CD14-positive monocyte (primary cell): ENCODE measurements around the gene NXPH3. TPM values are rescaled to one million over a fixed set of nuclear protein-coding genes. Genes with fewer than 3 reads are reported as not detected.

ENCODE experiments used
- DNase-seq, 3 donors: peaks; one replicate each; pipeline ENCODE4 v3.0.0-alpha.2; 2011 to 2022
- H2AFZ ChIP-seq: 2 replicates; pipeline ENCODE4 v1.6.0; 2012; ENCODE audit warnings: mild to moderate bottlenecking, low read depth, low read length, inconsistent platforms; ENCODE audit not compliant: insufficient read depth, poor library complexity, severe bottlenecking
- H3K27ac ChIP-seq, 2 donors: 1 replicate in 1 of 2; 2 replicates in 1 of 2; pipeline ENCODE4 v1.5.1; 2012 to 2013; ENCODE audit warnings: low read length in 2 of 2, control low read depth in 1 of 2, inconsistent platforms in 1 of 2, low read depth in 1 of 2, mild to moderate bottlenecking in 1 of 2
- H3K27me3 ChIP-seq, 2 donors: one replicate each; pipeline versions ENCODE4 v1.6.0 to v1.6.1; 2011 to 2013; ENCODE audit warnings: low read length in 2 of 2; ENCODE audit not compliant: control insufficient read depth in 2 of 2, insufficient read depth in 2 of 2
- H3K36me3 ChIP-seq, 2 donors: replicated peaks in 1 of 2; 1 replicate in 1 of 2; 2 replicates in 1 of 2; pipeline versions ENCODE4 v1.5.1 to v1.6.1; 2012 to 2013; ENCODE audit warnings: low read length in 2 of 2, control low read depth in 1 of 2, inconsistent platforms in 1 of 2, mild to moderate bottlenecking in 1 of 2; ENCODE audit not compliant: insufficient read depth in 2 of 2, control insufficient read depth in 1 of 2
- H3K4me1 ChIP-seq, 2 donors: 1 replicate in 1 of 2; 2 replicates in 1 of 2; pipeline versions ENCODE4 v1.5.1 to v1.6.1; 2012 to 2013; ENCODE audit warnings: low read length in 2 of 2, control low read depth in 1 of 2, inconsistent platforms in 1 of 2, mild to moderate bottlenecking in 1 of 2, moderate library complexity in 1 of 2; ENCODE audit not compliant: insufficient read depth in 2 of 2, control insufficient read depth in 1 of 2
- H3K4me2 ChIP-seq: replicated peaks from 2 replicates; pipeline ENCODE3; 2012; ENCODE audit warnings: low read length, moderate library complexity, mild to moderate bottlenecking; ENCODE audit not compliant: poor library complexity, severe bottlenecking; ENCODE audit errors: extremely low read depth
- H3K4me3 ChIP-seq, 3 experiments: fragments of 200-600 bp in 1 of 3; sonication (generic) in 1 of 3; replicated peaks in 1 of 3; 1 replicate in 2 of 3; 2 replicates in 1 of 3; pipeline ENCODE4 v1.5.1; 2011 to 2013; ENCODE audit warnings: low read length in 3 of 3, mild to moderate bottlenecking in 3 of 3, control low read depth in 2 of 3, low read depth in 2 of 3, inconsistent platforms in 1 of 3, moderate library complexity in 1 of 3
- H3K79me2 ChIP-seq: 2 replicates; pipeline ENCODE4 v1.6.0; 2012; ENCODE audit warnings: mild to moderate bottlenecking, control low read depth, inconsistent platforms, low read length, moderate library complexity; ENCODE audit not compliant: insufficient read depth
- H3K9ac ChIP-seq: 2 replicates; pipeline ENCODE4 v1.6.0; 2017; ENCODE audit warnings: low read length, mild to moderate bottlenecking; ENCODE audit not compliant: insufficient read depth, poor library complexity, severe bottlenecking
- H3K9me3 ChIP-seq, 2 donors: replicated peaks in 1 of 2; 1 replicate in 1 of 2; 2 replicates in 1 of 2; pipeline versions ENCODE4 v1.5.1 to v1.6.1; 2012 to 2013; ENCODE audit warnings: low read length in 2 of 2, control low read depth in 1 of 2; ENCODE audit not compliant: control insufficient read depth in 1 of 2, insufficient read depth in 1 of 2
- H4K20me1 ChIP-seq: 2 replicates; pipeline ENCODE4 v1.6.0; 2012; ENCODE audit warnings: mild to moderate bottlenecking, low read length, control low read depth, moderate library complexity; ENCODE audit not compliant: insufficient read depth
- H3K27ac Mint-ChIP-seq, 7 donors: one replicate each; pipeline ENCODE4 v1.8.0; 2020; ENCODE audit warnings: mild to moderate bottlenecking in 7 of 7, mixed read lengths in 7 of 7, moderate library complexity in 6 of 7, inconsistent platforms in 2 of 7
- H3K27me3 Mint-ChIP-seq, 3 donors: one replicate each; pipeline ENCODE4 v1.8.0; 2021 to 2022; ENCODE audit warnings: low read depth in 3 of 3, mild to moderate bottlenecking in 3 of 3, mixed read lengths in 3 of 3, moderate library complexity in 3 of 3, inconsistent platforms in 1 of 3
- H3K36me3 Mint-ChIP-seq, 2 donors: one replicate each; pipeline ENCODE4 v1.8.0; 2020; ENCODE audit warnings: mixed read lengths in 2 of 2, inconsistent platforms in 1 of 2, mild to moderate bottlenecking in 1 of 2
- H3K4me1 Mint-ChIP-seq: one replicate; pipeline ENCODE4 v1.8.0; 2020; ENCODE audit warnings: mild to moderate bottlenecking, mixed read lengths
- H3K4me3 Mint-ChIP-seq, 2 donors: one replicate each; pipeline ENCODE4 v1.8.0; 2020; ENCODE audit warnings: mild to moderate bottlenecking in 2 of 2, mixed read lengths in 2 of 2, moderate library complexity in 1 of 2
- H3K9me3 Mint-ChIP-seq, 7 donors: one replicate each; pipeline ENCODE4 v1.8.0; 2020 to 2022; ENCODE audit warnings: mixed read lengths in 7 of 7, mild to moderate bottlenecking in 6 of 7, moderate library complexity in 6 of 7, inconsistent platforms in 2 of 7
- WGBS: methylation state at CpG from one replicate; pipeline ENCODE4 v1.1.5; 2013; ENCODE audit warnings: missing lambda C conversion rate; ENCODE audit not compliant: insufficient coverage; 5-methylcytosine and 5-hydroxymethylcytosine counted together
- intact Hi-C, 2 donors: fragments of 100-400 bp; cut with micrococcal nuclease; formaldehyde crosslinking; loops; one replicate each; pipeline versions ENCODE4 v1.15.0 to v1.15.1; 2023
- polyA plus RNA-seq, 3 donors: library from polyadenylated mRNA; depleted of rRNA in 1 of 3; unstranded in 2 of 3; stranded (reverse) in 1 of 3; fragments of 300-500 nt in 2 of 3; fragments of >200 nt in 1 of 3; fragmentation: Illumina TruSeq in 2 of 3; gene quantifications; 1 replicate in 2 of 3; 2 replicates in 1 of 3; pipeline ENCODE4 v1.2.3, GENCODE V29; 2012 to 2021
- TF ChIP-seq, protein P1 (sequence below): fragments of 200-600 bp; IDR thresholded peaks from one replicate; pipeline ENCODE4 v1.8.0; 2022; ENCODE audit warnings: antibody characterized with exemption, mild to moderate bottlenecking

Gene NXPH3
- polyA plus RNA-seq, 3 donors = not detected

DNA sequence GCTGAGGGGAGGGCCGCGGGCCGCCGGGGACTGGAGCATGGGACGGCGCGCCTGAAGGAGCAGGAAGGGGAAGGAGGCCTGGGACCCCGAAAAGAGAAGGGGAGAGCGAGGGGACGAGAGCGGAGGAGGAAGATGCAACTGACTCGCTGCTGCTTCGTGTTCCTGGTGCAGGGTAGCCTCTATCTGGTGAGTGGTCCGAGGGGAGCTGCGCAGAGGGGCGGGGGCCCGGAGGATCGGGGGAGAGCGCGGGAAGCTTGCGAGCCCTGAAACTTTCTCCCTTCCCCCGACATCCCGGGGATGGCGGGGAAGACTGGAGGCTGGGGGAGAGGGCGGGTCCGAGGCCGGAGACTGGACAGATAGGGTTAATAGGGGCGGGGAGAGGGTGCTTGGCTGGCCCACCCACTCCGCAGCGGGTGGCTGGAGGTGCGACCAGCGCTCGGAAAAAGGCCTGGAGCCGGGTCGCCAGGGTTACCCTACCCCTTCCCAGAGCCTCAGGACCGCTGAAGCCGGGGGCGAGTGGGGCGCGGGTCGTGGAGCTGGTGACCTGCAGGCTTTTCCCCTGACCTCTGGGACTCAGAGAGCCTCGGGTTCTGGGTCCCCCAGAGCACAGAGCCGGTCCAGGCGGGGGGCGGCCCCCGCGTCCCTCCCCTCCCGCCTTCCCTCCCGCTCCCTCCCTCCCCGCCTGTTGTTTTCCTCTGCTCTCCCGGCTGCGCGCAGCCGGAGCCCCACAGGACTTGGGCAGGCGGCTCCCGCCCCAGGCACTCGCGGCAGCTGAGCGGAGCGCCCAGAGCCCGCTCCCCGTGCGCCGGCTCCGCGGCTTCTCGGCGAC is 631 bp downstream of the NXPH3 start:
- WGBS = under 1% methylated on average over 49 of the region's 68 CpGs
- intact Hi-C loops = loop anchor here in 1 of 2 donors (10.0 kb wide), 2 partner anchors 278 to 418 kb away; partner anchors contain the start of gene DLX3
- Mint-ChIP-seq H3K27me3 (peaks cover 58 to 77% (median 63%) of the 10 kb centered on the region in 3 donors), H3K36me3 (no peaks in the 10 kb centered on the region), H3K4me1 (peaks cover 11% of the 10 kb centered on the region), H3K27ac (no peak overlapping the region), H3K4me3 (peak overlapping the region; percentile 63 to 89), H3K9me3 (peaks cover 1 to 15% (median 7%) of the 10 kb centered on the region in 7 donors)
- H4K20me1 ChIP-seq = no peaks in the 10 kb centered on the region
- H2AFZ ChIP-seq = peak overlapping the region; percentile 29
- H3K4me1 ChIP-seq = peaks cover 10 to 19% of the 10 kb centered on the region in 2 donors
- H3K9ac ChIP-seq = peak overlapping the region; percentile 4
- no peaks in the 10 kb centered on the region for H3K36me3 ChIP-seq
- no peaks in the 10 kb centered on the region for H3K9me3 ChIP-seq
- TF ChIP-seq, protein P1, sequence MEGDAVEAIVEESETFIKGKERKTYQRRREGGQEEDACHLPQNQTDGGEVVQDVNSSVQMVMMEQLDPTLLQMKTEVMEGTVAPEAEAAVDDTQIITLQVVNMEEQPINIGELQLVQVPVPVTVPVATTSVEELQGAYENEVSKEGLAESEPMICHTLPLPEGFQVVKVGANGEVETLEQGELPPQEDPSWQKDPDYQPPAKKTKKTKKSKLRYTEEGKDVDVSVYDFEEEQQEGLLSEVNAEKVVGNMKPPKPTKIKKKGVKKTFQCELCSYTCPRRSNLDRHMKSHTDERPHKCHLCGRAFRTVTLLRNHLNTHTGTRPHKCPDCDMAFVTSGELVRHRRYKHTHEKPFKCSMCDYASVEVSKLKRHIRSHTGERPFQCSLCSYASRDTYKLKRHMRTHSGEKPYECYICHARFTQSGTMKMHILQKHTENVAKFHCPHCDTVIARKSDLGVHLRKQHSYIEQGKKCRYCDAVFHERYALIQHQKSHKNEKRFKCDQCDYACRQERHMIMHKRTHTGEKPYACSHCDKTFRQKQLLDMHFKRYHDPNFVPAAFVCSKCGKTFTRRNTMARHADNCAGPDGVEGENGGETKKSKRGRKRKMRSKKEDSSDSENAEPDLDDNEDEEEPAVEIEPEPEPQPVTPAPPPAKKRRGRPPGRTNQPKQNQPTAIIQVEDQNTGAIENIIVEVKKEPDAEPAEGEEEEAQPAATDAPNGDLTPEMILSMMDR = no peak
- H3K4me3 ChIP-seq = peak overlapping the region in 1 of 3 experiments; percentile 68
- no peak overlapping the region for H3K27ac ChIP-seq
- DNase-seq = no peak
- peaks cover 16 to 66% of the 10 kb centered on the region in 2 donors for H3K27me3 ChIP-seq
- H3K79me2 ChIP-seq = no peaks in the 10 kb centered on the region
- peak overlapping the region; percentile 75 for H3K4me2 ChIP-seq

DNA sequence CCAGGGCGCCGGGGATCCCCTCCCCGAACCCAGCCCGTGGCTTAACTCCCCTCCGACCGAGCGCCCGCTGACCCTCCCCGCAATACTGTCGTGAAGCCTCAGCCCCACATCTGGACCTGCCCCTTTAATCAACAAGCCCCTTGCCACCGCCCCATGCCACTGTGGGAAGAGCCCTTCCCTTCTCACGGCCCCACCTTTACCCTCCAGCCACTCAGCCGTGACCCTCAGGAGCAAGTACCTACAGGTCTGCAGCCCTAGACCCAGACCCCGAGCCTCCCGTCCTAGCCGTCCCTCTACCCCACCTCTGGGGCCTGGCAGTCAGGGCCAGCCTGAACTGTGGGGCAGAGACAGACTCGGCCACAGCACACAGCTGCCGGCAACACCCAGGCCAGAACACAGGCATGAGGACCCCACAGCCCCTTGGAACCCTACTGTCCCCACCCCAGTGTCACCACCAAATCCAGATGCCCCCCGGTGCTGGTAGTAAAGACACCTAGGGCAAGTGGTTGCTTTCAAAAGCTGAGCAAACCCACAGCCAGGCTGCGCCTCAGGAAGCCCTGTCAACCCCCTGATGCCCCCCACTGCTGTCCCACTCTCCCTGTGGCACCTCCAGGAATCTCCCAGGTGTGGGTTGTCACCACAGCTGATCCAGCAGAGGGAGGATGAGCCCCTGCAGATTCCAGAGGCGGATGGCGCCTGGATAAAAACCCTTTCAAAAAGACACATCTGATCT is 1.4 kb downstream of the NXPH3 start:
- H3K9me3 ChIP-seq = no peaks in the 10 kb centered on the region
- DNase-seq = no peak
- no peak overlapping the region for H3K4me3 ChIP-seq
- H3K4me1 ChIP-seq = peaks cover 10 to 19% of the 10 kb centered on the region in 2 donors
- H3K27me3 Mint-ChIP-seq = peaks cover 51 to 69% (median 57%) of the 10 kb centered on the region in 3 donors
- peak overlapping the region; percentile 75 for H3K4me2 ChIP-seq
- peaks cover 1 to 15% (median 7%) of the 10 kb centered on the region in 7 donors for H3K9me3 Mint-ChIP-seq
- H3K79me2 ChIP-seq = no peaks in the 10 kb centered on the region
- peaks cover 16 to 58% of the 10 kb centered on the region in 2 donors for H3K27me3 ChIP-seq
- TF ChIP-seq, protein P1 = no peak
- H3K4me3 Mint-ChIP-seq = peak overlapping the region in 1 of 2 donors; percentile 70
- peaks cover 11% of the 10 kb centered on the region for H3K4me1 Mint-ChIP-seq
- WGBS = 25% methylated on average over 17 of the region's 22 CpGs
- H4K20me1 ChIP-seq = no peaks in the 10 kb centered on the region
- no peak overlapping the region for H2AFZ ChIP-seq
- no peak overlapping the region for H3K27ac Mint-ChIP-seq
- intact Hi-C loops = loop anchor here in 1 of 2 donors (10.0 kb wide), 2 partner anchors 278 to 418 kb away; partner anchors contain the start of gene DLX3
- H3K9ac ChIP-seq = no peak overlapping the region
- H3K36me3 ChIP-seq = no peaks in the 10 kb centered on the region
- no peaks in the 10 kb centered on the region for H3K36me3 Mint-ChIP-seq
- H3K27ac ChIP-seq = no peak overlapping the region
